Nephron progenitor cell (in vitro differentiated cells): ENCODE data around the gene TK2.
"Not testable (repeated sequence)": the region's sequence is repeated elsewhere in the genome, so short reads cannot be mapped to it uniquely, and the experiment has no call there.

Experiments
- DNase-seq: peaks from one replicate; pipeline ENCODE4 v3.0.0; 2021
- H3K27ac Mint-ChIP-seq: 2 replicates; pipeline ENCODE4 v1.8.0; 2021; ENCODE audit warnings: mild to moderate bottlenecking, moderate library complexity, mixed read lengths
- H3K27me3 Mint-ChIP-seq: 2 replicates; pipeline ENCODE4 v1.8.0; 2021; ENCODE audit warnings: mild to moderate bottlenecking, low read depth, mixed read lengths; ENCODE audit not compliant: poor library complexity
- H3K36me3 Mint-ChIP-seq: 2 replicates; pipeline ENCODE4 v1.8.0; 2021; ENCODE audit warnings: low read depth, mixed read lengths
- H3K4me1 Mint-ChIP-seq: 2 replicates; pipeline ENCODE4 v1.8.0; 2021; ENCODE audit warnings: mixed read lengths
- H3K4me3 Mint-ChIP-seq: 2 replicates; pipeline ENCODE4 v1.8.0; 2021; ENCODE audit warnings: mild to moderate bottlenecking, moderate library complexity, mixed read lengths
- H3K9me3 Mint-ChIP-seq: 2 replicates; pipeline ENCODE4 v1.8.0; 2021; ENCODE audit warnings: mild to moderate bottlenecking, moderate library complexity, mixed read lengths
- CTCF ChIP-seq: fragments of 200-600 bp; sonication (generic); IDR thresholded peaks from 2 replicates; pipeline ENCODE4 v1.5.0; 2021; ENCODE audit warnings: antibody characterized with exemption

TK2 gene

GRCh38 chr16:66516808-66517585 lies 32.9 kb downstream of the TK2 start:
- no peak for TF ChIP-seq CTCF
- H3K4me3 Mint-ChIP-seq, result no peak overlapping the region
- H3K27ac Mint-ChIP-seq, result peak overlapping the region; percentile 84
- peaks cover 26% of the 10 kb centered on the region for H3K4me1 Mint-ChIP-seq
- peaks cover 57% of the 10 kb centered on the region for H3K36me3 Mint-ChIP-seq
- peaks cover 2% of the 10 kb centered on the region for H3K27me3 Mint-ChIP-seq
- no peak for DNase-seq
- H3K9me3 Mint-ChIP-seq, result no peaks in the 10 kb centered on the region

DNA sequence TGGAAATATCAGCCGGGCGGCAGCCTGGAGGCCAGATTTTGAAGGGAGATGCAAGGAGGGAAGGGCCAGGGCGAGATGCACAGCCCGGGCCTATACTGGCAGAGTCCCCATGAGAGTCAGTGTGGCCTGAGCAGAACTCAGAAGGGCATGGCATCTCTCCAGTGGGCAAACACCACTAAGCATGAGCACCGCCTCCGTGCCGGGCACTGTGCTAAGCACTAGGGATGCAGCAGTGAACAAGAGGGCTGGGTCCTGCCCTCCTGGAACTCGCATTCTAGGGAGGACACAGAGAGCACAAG lies 33.5 kb downstream of the TK2 start:
- Mint-ChIP-seq H3K27me3 (peaks cover 2% of the 10 kb centered on the region), H3K9me3 (no peaks in the 10 kb centered on the region), H3K4me3 (no peak overlapping the region), H3K36me3 (peaks cover 61% of the 10 kb centered on the region), H3K27ac (no peak overlapping the region), H3K4me1 (peaks cover 31% of the 10 kb centered on the region)
- no peak for TF ChIP-seq CTCF
- no peak for DNase-seq

- Mint-ChIP-seq H3K4me1 (peaks cover 31% of the 10 kb centered on the region), H3K27ac (peak overlapping the region; percentile 84), H3K27me3 (peaks cover 2% of the 10 kb centered on the region), H3K4me3 (no peak overlapping the region), H3K36me3 (peaks cover 61% of the 10 kb centered on the region), H3K9me3 (no peaks in the 10 kb centered on the region)
- no peak for DNase-seq
- no peak for TF ChIP-seq CTCF
These were observed 34.1 kb downstream of the TK2 start for GRCh38 chr16:66515596-66516508.

DNA sequence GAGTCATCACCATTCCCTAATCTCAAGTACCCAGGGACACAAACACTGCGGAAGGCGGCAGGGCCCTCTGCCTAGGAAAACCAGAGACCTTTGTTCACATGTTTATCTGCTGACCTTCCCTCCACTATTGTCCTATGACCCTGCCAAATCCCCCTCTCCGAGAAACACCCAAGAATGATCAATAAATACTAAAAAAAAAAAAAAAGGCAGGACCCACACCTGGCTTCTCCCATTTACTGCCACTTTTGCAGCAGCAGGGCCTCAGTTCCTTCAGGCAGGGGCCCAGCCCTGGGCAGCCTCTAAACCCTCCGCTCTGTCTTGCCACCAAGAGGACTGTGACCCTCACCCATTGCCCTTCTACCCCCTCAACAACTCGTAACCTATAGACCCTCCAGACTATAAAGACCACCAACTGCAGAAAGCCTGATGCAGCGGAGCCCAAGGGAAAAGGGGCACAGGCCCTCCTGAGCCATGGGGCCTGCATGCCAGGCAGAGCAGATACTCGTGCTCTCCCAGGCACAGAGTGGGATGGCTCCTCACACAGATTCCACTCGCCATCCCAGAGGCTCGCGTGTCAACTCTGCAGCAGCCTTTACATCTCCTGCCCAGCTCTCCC lies 34.8 kb downstream of the TK2 start:
- H3K4me3 Mint-ChIP-seq, DNase-seq, H3K27me3 Mint-ChIP-seq, H3K9me3 Mint-ChIP-seq: not testable (repeated sequence)
- Mint-ChIP-seq H3K27ac (peak overlapping the region; percentile 84), H3K36me3 (peaks cover 60% of the 10 kb centered on the region), H3K4me1 (peaks cover 31% of the 10 kb centered on the region)

DNA sequence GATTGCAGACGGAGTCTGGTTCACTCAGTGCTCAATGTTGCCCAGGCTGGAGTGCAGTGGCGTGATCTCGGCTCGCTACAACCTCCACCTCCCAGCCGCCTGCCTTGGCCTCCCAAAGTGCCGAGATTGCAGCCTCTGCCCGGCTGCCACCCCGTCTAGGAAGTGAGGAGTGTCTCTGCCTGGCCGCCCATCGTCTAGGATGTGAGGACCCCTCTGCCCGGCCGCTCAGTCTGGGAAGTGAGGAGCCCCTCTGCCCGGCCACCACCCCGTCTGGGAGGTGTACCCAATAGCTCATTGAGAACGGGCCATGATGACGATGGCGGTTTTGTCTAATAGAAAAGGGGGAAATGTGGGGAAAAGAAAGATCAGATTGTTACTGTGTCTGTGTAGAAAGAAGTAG lies 35.5 kb downstream of the TK2 start:
- DNase-seq, H3K9me3 Mint-ChIP-seq, H3K27ac Mint-ChIP-seq, H3K4me3 Mint-ChIP-seq, H3K27me3 Mint-ChIP-seq: not testable (repeated sequence)
- H3K4me1 Mint-ChIP-seq, result peaks cover 31% of the 10 kb centered on the region
- H3K36me3 Mint-ChIP-seq, result peaks cover 53% of the 10 kb centered on the region

DNA sequence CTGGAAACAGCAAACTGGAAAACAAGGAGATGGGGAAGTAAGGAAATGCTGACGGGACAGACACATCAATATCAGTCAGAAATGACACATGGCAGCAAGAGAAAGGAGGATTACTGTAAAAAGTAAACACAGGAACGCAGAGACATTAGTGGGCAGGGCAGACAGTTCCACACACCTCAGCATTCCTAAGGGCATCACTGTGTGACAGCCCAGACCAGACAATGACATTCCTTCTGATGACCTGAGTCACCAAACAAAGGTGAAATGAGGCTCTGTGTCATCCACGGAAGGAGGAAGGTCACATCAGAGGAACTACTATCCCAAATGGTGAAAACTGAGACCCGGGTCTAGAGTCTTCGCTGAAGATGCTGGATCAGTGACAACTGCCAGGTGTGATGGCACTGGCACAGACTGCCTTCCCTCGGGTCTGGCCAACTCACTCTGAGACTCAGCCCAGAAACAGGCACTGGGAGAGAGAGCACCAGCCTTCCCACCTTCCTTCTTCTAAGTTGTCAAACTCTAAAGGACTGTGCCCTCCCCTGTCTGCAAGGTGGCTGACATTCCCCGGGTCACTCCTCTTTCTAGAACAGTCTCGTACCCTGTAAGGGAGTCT lies 36.7 kb downstream of the TK2 start:
- no peak for DNase-seq
- Mint-ChIP-seq H3K4me3 (no peak overlapping the region), H3K27ac (no peak overlapping the region), H3K27me3 (peaks cover 2% of the 10 kb centered on the region), H3K36me3 (peaks cover 47% of the 10 kb centered on the region), H3K9me3 (no peaks in the 10 kb centered on the region), H3K4me1 (peaks cover 31% of the 10 kb centered on the region)
- no peak for TF ChIP-seq CTCF
